Midbrain (tissue), 1 donor: Measurements from ENCODE around the gene IGSF10.

ENCODE experiments used
- DNase-seq: peaks from one replicate; lab custom pipeline; 2025; lab: John Stamatoyannopoulos, UW

Gene IGSF10

GRCh38 chr3:151460228-151460627, 633 bp downstream of the IGSF10 start:
- DNase-seq, result no peak

- no peak for DNase-seq
Observed at GRCh38 chr3:151459358-151459757, 1.5 kb downstream of the IGSF10 start.

- no peak for DNase-seq
Observed at GRCh38 chr3:151456065-151456464, 4.8 kb downstream of the IGSF10 start.

GRCh38 chr3:151452841-151453240, 8.0 kb downstream of the IGSF10 start:
- DNase-seq, result no peak

GRCh38 chr3:151452368-151452767, 8.5 kb downstream of the IGSF10 start:
- DNase-seq, result no peak

GRCh38 chr3:151446002-151446340, 14.9 kb downstream of the IGSF10 start:
- no peak for DNase-seq

GRCh38 chr3:151445273-151446001, 15.4 kb downstream of the IGSF10 start:
- no peak for DNase-seq

GRCh38 chr3:151443583-151443982, 17.3 kb downstream of the IGSF10 start:
- DNase-seq, result no peak

GRCh38 chr3:151440940-151441339, 19.9 kb downstream of the IGSF10 start:
- no peak for DNase-seq

GRCh38 chr3:151439652-151440125, 21.2 kb downstream of the IGSF10 start:
- peak; percentile 67 for DNase-seq

- DNase-seq, result no peak
Observed at GRCh38 chr3:151437906-151438305, 23.0 kb downstream of the IGSF10 start.

GRCh38 chr3:151436675-151437446, 24.0 kb downstream of the IGSF10 start:
- no peak for DNase-seq

- DNase-seq, result no peak
Observed at GRCh38 chr3:151434151-151434890, 26.5 kb downstream of the IGSF10 start.

GRCh38 chr3:151432616-151433372, 28.1 kb downstream of the IGSF10 start:
- no peak for DNase-seq

GRCh38 chr3:151431940-151432339, 28.9 kb downstream of the IGSF10 start:
- no peak for DNase-seq

GRCh38 chr3:151430821-151431484, 29.9 kb downstream of the IGSF10 start:
- no peak for DNase-seq

- DNase-seq, result no peak
Observed at GRCh38 chr3:151428386-151428785, 32.5 kb downstream of the IGSF10 start.

- no peak for DNase-seq
Observed at GRCh38 chr3:151426341-151426657, 34.6 kb downstream of the IGSF10 start.

GRCh38 chr3:151425627-151426340, 35.1 kb downstream of the IGSF10 start:
- DNase-seq, result no peak

- no peak for DNase-seq
Observed at GRCh38 chr3:151423091-151423490, 37.8 kb downstream of the IGSF10 start.

- DNase-seq, result no peak
Observed at GRCh38 chr3:151421938-151422337, 38.9 kb downstream of the IGSF10 start.
